Measurements from ENCODE around the gene HNRNPA1. TPM values are rescaled to one million over a fixed set of nuclear protein-coding genes. Genes with fewer than 3 reads are reported as not detected.
"Not testable (repeated sequence)": the region's sequence is repeated elsewhere in the genome, so short reads cannot be mapped to it uniquely, and the experiment has no call there.

The HNRNPA1 gene
- 983 TPM for polyA plus RNA-seq (2013, experiment 1 of 2)
- polyA plus RNA-seq (2013, experiment 2 of 2), result 943 TPM

- Histone ChIP-seq H3K9me3 (ENCODE audit: control insufficient read depth, low read length) (no peaks in the 10 kb centered on the region), H2AFZ (ENCODE audit: low read depth, low read length) (no peak within 1 kb of the TSS), H3K23ac (ENCODE audit: low read length in 2 of 2) (no peak within 1 kb of the TSS), H3K27me3 (ENCODE audit: control insufficient read depth in 1 of 2, insufficient read depth in 1 of 2, low read length in 2 of 2) (no peaks in the 10 kb centered on the region), H3K4me3 (ENCODE audit: insufficient read depth in 1 of 2, low read depth in 1 of 2, low read length in 2 of 2) (peak within 1 kb of the TSS; percentile 75 to 88), H4K8ac (ENCODE audit: low read length) (peak within 1 kb of the TSS; percentile 83), H3K4me2 (ENCODE audit: low read length, poor library complexity, severe bottlenecking) (peak within 1 kb of the TSS; percentile 75), H3K27ac (ENCODE audit: low read length, poor library complexity, severe bottlenecking) (peak within 1 kb of the TSS; percentile 93), H3K14ac (ENCODE audit: low read length in 2 of 2) (peak within 1 kb of the TSS in 1 of 2 experiments; percentile 68), H2BK120ac (ENCODE audit: low read depth, low read length) (peak within 1 kb of the TSS; percentile 57), H3K4ac (ENCODE audit: low read depth in 1 of 2, low read length in 2 of 2) (peak within 1 kb of the TSS; percentile 83 to 90), H2BK5ac (ENCODE audit: low read depth, low read length, poor library complexity, severe bottlenecking) (peak within 1 kb of the TSS; percentile 80), H4K91ac (ENCODE audit: low read length) (peak within 1 kb of the TSS; percentile 89), H3K79me1 (replicated peaks; ENCODE audit: low read length, poor library complexity, severe bottlenecking) (no peaks in the 10 kb centered on the region), H3K9ac (ENCODE audit: low read length) (peak within 1 kb of the TSS; percentile 95), H2BK12ac (ENCODE audit: low read length in 2 of 2) (peak within 1 kb of the TSS in 1 of 2 experiments; percentile 38), H3K18ac (ENCODE audit: low read depth in 1 of 2, low read length in 2 of 2) (peak within 1 kb of the TSS; percentile 75 to 97), H2AK5ac (ENCODE audit: low read length, severe bottlenecking) (peak within 1 kb of the TSS; percentile 19), H2BK15ac (ENCODE audit: low read depth, poor library complexity, severe bottlenecking) (peak within 1 kb of the TSS; percentile 66), H3K36me3 (ENCODE audit: control insufficient read depth in 1 of 2, insufficient read depth in 2 of 2, low read depth in 1 of 2, low read length in 2 of 2) (peaks cover 5 to 44% of the 10 kb centered on the region in 2 experiments), H3K4me1 (ENCODE audit: control insufficient read depth, insufficient read depth, low read depth, low read length) (peaks cover 5% of the 10 kb centered on the region)
- peak; percentile 100 for DNase-seq
- under 1% methylated on average over 43 of the region's 48 CpGs for WGBS
Measured at GRCh38 chr12:54280468-54281260, at the start of gene HNRNPA1. Gene HNRNPA1 (plus strand): TSS chr12:54280726. CDS start chr12:54280808, 82 bp downstream.

- DNase-seq, result not testable (repeated sequence)
Measured at GRCh38 chr12:54231269-54231668, 49.3 kb upstream of the HNRNPA1 start.

GRCh38 chr12:54232790-54233189, 47.7 kb upstream of the HNRNPA1 start:
- Histone ChIP-seq H3K23ac (ENCODE audit: low read length in 2 of 2) (no peak overlapping the region), H3K27ac (ENCODE audit: low read length, poor library complexity, severe bottlenecking) (no peak overlapping the region), H4K91ac (ENCODE audit: low read length) (no peak overlapping the region), H3K18ac (ENCODE audit: low read depth in 1 of 2, low read length in 2 of 2) (no peak overlapping the region), H3K4me3 (ENCODE audit: insufficient read depth in 1 of 2, low read depth in 1 of 2, low read length in 2 of 2) (no peak overlapping the region), H2BK12ac (ENCODE audit: low read length in 2 of 2) (no peak overlapping the region), H3K27me3 (ENCODE audit: control insufficient read depth in 1 of 2, insufficient read depth in 1 of 2, low read length in 2 of 2) (no peaks in the 10 kb centered on the region), H2AFZ (ENCODE audit: low read depth, low read length) (no peak overlapping the region), H3K79me1 (replicated peaks; ENCODE audit: low read length, poor library complexity, severe bottlenecking) (peaks cover 10% of the 10 kb centered on the region), H3K4ac (ENCODE audit: low read depth in 1 of 2, low read length in 2 of 2) (no peak overlapping the region), H3K14ac (ENCODE audit: low read length in 2 of 2) (no peak overlapping the region), H3K4me1 (ENCODE audit: control insufficient read depth, insufficient read depth, low read depth, low read length) (peaks cover 9% of the 10 kb centered on the region), H2AK5ac (ENCODE audit: low read length, severe bottlenecking) (no peak overlapping the region), H3K9me3 (ENCODE audit: control insufficient read depth, low read length) (no peaks in the 10 kb centered on the region), H2BK15ac (ENCODE audit: low read depth, poor library complexity, severe bottlenecking) (no peak overlapping the region), H2BK120ac (ENCODE audit: low read depth, low read length) (no peak overlapping the region), H3K4me2 (ENCODE audit: low read length, poor library complexity, severe bottlenecking) (no peak overlapping the region), H3K36me3 (ENCODE audit: control insufficient read depth in 1 of 2, insufficient read depth in 2 of 2, low read depth in 1 of 2, low read length in 2 of 2) (peaks cover 3 to 18% of the 10 kb centered on the region in 2 experiments), H4K8ac (ENCODE audit: low read length) (no peak overlapping the region), H2BK5ac (ENCODE audit: low read depth, low read length, poor library complexity, severe bottlenecking) (no peak overlapping the region), H3K9ac (ENCODE audit: low read length) (no peak overlapping the region)
- peak; percentile 56 for DNase-seq
- WGBS, result 92% methylated on average over 2 of the region's 2 CpGs

More at GRCh38 chr12:54231269-54231668, 49.3 kb upstream of the HNRNPA1 start:
- not testable (repeated sequence) for H3K9me3 ChIP-seq (ENCODE audit: control insufficient read depth, low read length); H3K9ac ChIP-seq (ENCODE audit: low read length); H3K4ac ChIP-seq (ENCODE audit: low read depth in 1 of 2, low read length in 2 of 2); H2BK5ac ChIP-seq (ENCODE audit: low read depth, low read length, poor library complexity, severe bottlenecking); H3K4me2 ChIP-seq (ENCODE audit: low read length, poor library complexity, severe bottlenecking); H2BK12ac ChIP-seq (ENCODE audit: low read length in 2 of 2); H2AFZ ChIP-seq (ENCODE audit: low read depth, low read length); H3K18ac ChIP-seq (ENCODE audit: low read depth in 1 of 2, low read length in 2 of 2); H3K79me1 ChIP-seq (replicated peaks; ENCODE audit: low read length, poor library complexity, severe bottlenecking); H3K36me3 ChIP-seq (ENCODE audit: control insufficient read depth in 1 of 2, insufficient read depth in 2 of 2, low read depth in 1 of 2, low read length in 2 of 2); H3K27me3 ChIP-seq (ENCODE audit: control insufficient read depth in 1 of 2, insufficient read depth in 1 of 2, low read length in 2 of 2); H3K4me3 ChIP-seq (ENCODE audit: insufficient read depth in 1 of 2, low read depth in 1 of 2, low read length in 2 of 2); H3K23ac ChIP-seq (ENCODE audit: low read length in 2 of 2); H3K14ac ChIP-seq (ENCODE audit: low read length in 2 of 2); H3K27ac ChIP-seq (ENCODE audit: low read length, poor library complexity, severe bottlenecking); H4K8ac ChIP-seq (ENCODE audit: low read length); H4K91ac ChIP-seq (ENCODE audit: low read length); H2BK15ac ChIP-seq (ENCODE audit: low read depth, poor library complexity, severe bottlenecking); H2BK120ac ChIP-seq (ENCODE audit: low read depth, low read length); H2AK5ac ChIP-seq (ENCODE audit: low read length, severe bottlenecking)
- 97% methylated on average over 3 of the region's 3 CpGs for WGBS
- peaks cover 11% of the 10 kb centered on the region for H3K4me1 ChIP-seq (ENCODE audit: control insufficient read depth, insufficient read depth, low read depth, low read length)

GRCh38 chr12:54238531-54238930, 42.0 kb upstream of the HNRNPA1 start:
- peaks cover 19% of the 10 kb centered on the region for H3K79me1 ChIP-seq (replicated peaks; ENCODE audit: low read length, poor library complexity, severe bottlenecking)
- no peak overlapping the region for H4K8ac ChIP-seq (ENCODE audit: low read length)
- H3K18ac ChIP-seq (ENCODE audit: low read depth in 1 of 2, low read length in 2 of 2), result no peak overlapping the region
- H3K4me1 ChIP-seq (ENCODE audit: control insufficient read depth, insufficient read depth, low read depth, low read length), result no peaks in the 10 kb centered on the region
- WGBS, result 98% methylated on average over 1 of the region's 1 CpG
- H3K9me3 ChIP-seq (ENCODE audit: control insufficient read depth, low read length), result no peaks in the 10 kb centered on the region
- no peak overlapping the region for H3K14ac ChIP-seq (ENCODE audit: low read length in 2 of 2)
- peaks cover 8 to 64% of the 10 kb centered on the region in 2 experiments for H3K36me3 ChIP-seq (ENCODE audit: control insufficient read depth in 1 of 2, insufficient read depth in 2 of 2, low read depth in 1 of 2, low read length in 2 of 2)
- H2BK5ac ChIP-seq (ENCODE audit: low read depth, low read length, poor library complexity, severe bottlenecking), result no peak overlapping the region
- H4K91ac ChIP-seq (ENCODE audit: low read length), result no peak overlapping the region
- no peak for DNase-seq
- H3K4me2 ChIP-seq (ENCODE audit: low read length, poor library complexity, severe bottlenecking), result no peak overlapping the region
- no peak overlapping the region for H2BK12ac ChIP-seq (ENCODE audit: low read length in 2 of 2)
- H3K4me3 ChIP-seq (ENCODE audit: insufficient read depth in 1 of 2, low read depth in 1 of 2, low read length in 2 of 2), result no peak overlapping the region
- no peak overlapping the region for H3K9ac ChIP-seq (ENCODE audit: low read length)
- H3K4ac ChIP-seq (ENCODE audit: low read depth in 1 of 2, low read length in 2 of 2), result no peak overlapping the region
- no peak overlapping the region for H2BK120ac ChIP-seq (ENCODE audit: low read depth, low read length)
- H2AFZ ChIP-seq (ENCODE audit: low read depth, low read length), result no peak overlapping the region
- no peak overlapping the region for H2AK5ac ChIP-seq (ENCODE audit: low read length, severe bottlenecking)
- H3K27me3 ChIP-seq (ENCODE audit: control insufficient read depth in 1 of 2, insufficient read depth in 1 of 2, low read length in 2 of 2), result no peaks in the 10 kb centered on the region
- H2BK15ac ChIP-seq (ENCODE audit: low read depth, poor library complexity, severe bottlenecking), result no peak overlapping the region
- no peak overlapping the region for H3K23ac ChIP-seq (ENCODE audit: low read length in 2 of 2)
- no peak overlapping the region for H3K27ac ChIP-seq (ENCODE audit: low read length, poor library complexity, severe bottlenecking)

Measured in mesenchymal stem cell (in vitro differentiated cells and primary cell).